ENCODE measurements around the gene MPP1.

MPP1 gene

DNA sequence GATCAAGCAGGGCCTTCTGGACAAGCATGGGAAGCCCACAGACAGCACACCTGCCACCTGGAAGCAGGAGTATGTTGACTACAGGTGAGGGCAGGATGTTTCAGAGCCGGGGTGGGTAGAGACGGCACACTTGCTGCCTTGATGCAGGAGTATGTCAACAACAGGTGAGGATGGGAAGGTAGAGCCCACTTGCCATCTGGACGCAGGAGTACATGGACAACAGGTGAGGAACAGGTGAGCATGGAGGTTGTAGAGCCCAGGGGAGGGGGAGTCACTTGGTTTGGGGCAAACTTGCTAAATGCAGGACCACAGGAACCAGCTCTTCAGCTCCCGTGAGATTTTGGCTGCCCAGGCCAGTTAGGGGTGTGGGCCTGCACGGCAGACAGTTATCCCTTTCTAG, 30.7 kb downstream of the MPP1 start:
- DNase-seq: no peak

DNA sequence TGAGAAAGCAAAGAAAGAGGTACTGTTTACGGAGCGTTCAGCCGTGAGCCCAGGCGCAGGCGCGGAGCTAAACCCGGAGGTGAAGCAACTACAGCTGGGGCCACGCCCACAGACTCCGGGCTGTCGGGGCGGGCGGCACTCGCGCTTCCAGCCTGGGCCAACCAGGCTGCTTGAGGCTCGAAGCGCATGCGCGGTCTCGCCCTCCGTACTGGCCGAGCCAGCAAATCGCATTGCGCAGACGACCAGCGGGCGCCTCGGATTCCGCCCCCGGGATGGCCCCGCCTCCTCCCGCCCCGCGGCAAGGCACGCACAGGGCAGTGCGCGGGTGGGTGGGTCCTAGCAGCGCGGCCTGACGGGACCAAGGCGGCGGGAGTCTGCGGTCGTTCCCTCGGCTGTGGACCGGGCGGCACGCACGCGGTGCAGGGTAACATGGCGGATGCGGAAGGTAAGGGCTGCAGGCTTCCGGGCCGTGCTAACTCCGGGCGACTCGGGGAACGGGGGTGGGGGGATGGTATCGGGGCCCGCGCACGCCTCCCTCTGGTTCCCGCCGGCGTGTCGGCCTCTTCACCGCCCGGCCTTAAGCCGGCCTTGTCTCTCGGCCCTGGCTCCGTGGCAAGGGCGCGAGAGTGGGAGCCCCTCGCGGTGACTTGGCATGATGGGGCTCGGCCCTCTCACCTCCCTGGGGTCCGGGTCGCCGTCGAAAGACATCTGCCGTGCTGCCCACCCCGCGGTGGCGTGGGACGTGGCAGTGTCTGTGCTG, 42.6 kb downstream of the MPP1 start, which contains the start of gene DKC1:
TSS of gene DKC1 (plus strand) at position 328 of the 760 bp plus-strand sequence. CDS start at position 430, 102 bp downstream.
- DNase-seq: peak; percentile 94

DNA sequence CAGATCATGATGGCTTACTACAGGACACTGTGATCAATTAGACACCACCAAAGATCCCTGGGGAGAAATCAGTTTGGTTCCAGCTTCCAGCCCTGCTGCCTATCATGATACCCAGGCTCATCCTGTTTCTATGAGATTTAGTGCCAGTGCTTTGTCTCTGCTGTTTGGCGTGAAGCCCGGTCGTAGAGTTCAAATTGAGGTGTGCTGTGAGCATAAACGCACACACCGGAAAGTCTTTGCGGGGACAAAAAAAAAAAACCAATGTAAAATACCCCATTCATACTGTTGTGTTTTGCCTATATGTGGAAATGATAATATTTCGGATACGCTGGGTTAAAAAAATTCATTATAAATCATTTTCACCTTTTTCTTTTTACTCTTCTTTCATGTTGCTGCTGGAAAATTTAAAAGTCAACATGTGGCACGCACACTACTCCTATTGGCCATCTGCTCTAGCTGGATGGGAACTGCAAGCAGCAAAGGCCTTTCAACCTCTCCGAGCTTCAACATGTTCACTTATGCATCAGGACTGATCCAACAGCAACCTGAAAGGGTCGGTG, 43.2 kb downstream of the MPP1 start:
- DNase-seq: no peak

DNA sequence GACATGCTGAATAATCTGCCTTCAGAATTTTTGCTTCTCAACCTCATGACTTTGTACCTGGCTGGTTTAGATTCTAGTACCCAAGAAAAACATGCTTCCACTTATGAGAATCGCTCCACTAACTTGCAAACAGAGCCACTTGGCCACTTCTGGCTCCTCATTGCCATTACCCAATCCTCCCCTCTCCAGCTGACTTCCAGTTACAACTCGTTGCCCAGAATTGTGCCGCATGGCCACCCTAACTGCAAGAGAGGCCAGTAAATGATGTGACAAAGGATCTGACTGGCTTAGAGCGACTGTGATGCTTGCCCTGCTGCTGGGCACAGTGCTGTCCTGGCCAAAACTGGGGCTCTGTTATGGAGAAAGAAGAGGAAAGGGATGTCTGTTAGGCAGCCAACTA, 46.6 kb downstream of the MPP1 start:
- DNase-seq: no peak

DNA sequence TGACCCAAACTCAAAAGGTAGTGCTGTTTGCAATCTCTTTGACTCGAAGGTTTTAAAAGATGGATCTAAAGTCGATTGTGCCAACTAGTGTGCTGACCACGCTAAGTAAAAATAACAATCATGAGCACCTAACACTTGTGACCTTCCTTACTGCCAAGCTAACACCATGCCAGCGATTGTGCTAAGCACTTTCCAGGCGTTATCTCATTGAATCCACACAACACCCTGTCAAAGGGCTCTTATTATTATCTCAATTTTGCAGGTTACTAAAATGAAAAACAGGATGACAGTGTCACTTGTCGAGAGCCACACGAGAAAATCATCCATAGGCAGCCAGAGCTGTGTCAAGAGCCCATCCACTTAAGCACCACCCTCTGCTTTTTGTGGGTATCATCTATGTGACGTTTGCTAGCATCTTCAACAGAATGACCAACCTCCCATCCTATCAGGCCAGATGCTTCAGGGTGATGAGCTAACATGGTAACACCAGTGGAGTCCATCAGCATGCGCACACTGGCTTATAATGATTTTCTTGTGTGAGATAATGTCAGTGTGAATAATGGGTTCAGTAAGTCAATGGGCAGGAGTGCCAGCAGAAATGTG, 53.5 kb downstream of the MPP1 start:
- DNase-seq: no peak

DNA sequence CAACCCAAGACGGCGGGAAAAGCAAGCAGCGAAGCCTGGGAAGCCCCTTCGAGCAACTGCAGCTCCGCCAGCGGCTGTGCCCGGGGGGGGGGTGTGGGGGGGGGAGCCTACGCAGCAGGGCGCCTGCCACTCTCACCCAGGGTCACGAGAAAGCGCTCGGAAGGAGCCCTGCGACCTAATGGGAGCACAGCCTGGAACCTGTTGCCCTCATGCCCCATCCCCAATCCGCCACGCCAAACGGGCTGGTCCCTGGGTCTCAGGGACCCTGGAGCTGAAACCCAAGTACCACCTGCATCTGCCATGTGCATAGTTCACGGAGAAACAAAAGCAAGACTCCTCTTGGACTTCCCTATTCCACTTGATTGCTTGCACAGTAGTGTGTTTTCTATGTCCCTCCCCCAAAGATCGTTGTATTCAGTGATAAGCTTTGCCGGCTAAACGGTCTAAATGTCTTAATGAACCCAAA, 54.0 kb downstream of the MPP1 start:
- no peak for DNase-seq

DNA sequence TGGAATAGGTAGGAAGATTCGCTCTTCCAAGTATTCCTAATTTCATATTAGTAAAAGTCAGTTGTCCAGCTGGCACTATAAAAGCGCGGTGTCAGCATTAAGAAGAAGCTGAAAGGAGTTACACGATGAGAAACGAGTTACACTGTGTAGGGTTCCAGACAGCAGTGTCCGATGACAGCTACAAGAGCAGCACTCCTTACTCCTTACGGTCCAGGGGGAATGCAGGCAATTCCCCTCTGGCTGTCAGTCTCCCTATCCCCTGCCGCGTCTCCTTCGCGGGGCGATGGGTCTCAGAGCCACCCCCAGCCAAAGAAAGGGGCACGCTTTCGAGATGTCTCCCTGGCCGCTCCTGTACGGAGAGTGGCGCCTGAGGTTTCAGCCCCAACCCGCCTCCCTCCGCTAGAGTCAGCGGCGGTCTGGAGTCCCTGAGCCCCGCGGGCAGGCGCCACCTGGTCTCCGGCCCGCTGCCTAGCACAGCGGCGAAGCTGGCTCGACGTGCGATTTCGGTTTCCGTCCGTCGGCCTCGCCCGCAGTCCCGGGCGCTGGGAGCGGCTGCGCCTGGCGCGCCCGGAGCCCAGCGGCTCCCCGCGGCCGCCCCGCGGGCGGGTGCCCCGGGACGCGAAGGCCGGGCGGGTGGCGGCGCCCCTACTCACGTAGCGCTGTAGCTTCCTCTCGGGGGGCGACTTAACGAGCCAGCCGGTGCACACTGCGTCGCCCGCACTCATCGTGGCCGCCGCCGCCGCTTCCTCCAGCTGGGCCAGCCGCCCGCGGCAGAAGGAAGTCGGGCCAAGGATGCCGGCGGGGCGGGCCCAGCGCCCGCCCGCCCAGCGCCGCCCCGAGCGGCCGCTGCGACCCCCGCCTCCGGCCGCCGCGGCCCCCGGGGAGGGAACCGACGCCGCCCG, 54.7 kb downstream of the MPP1 start, which contains the start of gene GAB3:
TSS of gene GAB3 (minus strand) at position 777 of the 902 bp plus-strand sequence. CDS start at position 725, 52 bp downstream.
- peak; percentile 64 for DNase-seq

DNA sequence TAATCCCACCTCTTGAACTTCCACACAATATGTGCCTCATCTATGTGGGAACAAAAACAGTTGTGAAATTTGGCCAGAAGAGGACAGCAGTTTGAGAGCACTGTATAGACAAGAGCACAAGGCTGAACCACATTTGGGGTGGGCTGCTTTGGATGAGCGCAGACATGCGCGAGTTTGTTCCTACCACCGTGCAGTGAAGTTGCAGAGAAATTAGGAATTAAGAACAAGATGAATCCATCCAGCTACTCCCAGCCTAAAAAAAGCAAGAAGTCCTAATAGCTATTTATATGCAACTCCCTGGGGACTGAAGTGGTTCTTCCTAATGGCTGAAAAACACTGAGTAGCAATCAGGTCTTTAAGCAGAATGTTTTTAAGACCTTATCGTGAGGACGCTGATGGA, 55.4 kb downstream of the MPP1 start:
- no peak for DNase-seq

DNA sequence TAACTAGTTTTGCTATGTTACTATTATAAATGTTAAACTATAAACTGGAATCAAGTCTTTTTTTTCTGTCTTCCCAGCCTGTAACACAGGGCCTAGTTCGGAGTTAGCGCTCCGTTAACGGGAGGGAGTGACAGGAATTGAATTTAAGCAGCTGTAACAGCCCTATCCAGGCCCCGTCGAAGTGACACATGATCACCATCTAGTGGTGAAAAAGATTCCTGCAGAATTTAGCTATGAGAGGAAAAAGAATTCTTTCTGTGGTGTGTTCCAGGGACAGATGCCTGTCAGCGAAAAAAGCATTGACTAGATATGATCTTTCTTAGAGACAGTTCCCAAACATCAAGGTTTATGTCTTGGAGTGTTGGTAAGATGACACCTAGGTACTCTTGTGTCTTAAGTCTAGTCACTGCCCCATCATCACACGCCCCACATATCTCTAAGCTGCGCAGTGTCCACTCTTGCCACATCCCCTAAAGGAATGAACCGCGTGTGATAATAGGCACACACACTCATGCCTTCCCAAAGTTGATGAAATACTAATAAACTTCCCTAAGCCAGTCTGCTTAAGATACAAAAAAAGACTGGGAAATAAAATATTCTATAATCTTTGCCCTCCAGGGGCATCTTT, 56.5 kb downstream of the MPP1 start:
- no peak for DNase-seq

DNA sequence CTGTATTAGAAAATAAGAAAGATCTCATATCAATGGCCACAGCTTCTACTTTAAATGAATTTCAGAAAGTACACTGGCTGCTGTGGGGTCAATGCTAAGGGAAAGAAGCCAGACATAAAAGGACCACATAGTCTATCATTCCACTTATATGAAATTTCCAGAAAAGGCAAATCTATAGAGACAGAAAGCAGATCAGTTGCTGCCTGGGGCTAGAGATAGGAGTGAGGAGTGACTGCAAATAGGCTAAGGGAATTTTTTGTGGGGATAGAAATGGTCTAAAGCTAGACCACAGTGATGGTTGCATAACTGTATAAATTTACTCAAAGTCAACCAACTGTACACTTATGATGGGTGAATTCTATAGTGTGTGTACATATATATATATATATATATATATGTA, 62.7 kb downstream of the MPP1 start:
- no peak for DNase-seq

DNA sequence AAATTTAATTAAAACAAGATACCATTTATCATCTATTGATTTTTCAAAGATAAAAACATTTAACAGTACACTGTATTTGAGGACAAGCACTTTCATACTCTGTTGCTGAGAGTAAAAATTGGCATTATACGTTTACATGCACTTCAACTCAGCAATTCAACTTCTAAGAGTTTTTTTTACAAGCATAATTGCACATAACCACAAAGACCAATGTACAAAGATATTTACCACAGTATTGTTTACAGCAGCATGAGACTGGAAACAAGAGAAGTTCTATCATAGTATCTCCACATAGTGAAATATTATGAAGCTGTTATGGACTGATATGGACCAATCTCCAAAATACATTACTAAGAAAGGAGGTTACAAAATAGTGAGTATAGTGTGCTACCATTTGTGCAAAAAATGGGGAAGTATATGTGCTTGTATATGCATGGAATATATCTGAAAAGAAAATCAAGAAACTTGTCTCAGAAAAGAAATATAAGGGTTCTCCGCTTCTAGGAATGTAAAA, 65.3 kb downstream of the MPP1 start:
- no peak for DNase-seq

DNA sequence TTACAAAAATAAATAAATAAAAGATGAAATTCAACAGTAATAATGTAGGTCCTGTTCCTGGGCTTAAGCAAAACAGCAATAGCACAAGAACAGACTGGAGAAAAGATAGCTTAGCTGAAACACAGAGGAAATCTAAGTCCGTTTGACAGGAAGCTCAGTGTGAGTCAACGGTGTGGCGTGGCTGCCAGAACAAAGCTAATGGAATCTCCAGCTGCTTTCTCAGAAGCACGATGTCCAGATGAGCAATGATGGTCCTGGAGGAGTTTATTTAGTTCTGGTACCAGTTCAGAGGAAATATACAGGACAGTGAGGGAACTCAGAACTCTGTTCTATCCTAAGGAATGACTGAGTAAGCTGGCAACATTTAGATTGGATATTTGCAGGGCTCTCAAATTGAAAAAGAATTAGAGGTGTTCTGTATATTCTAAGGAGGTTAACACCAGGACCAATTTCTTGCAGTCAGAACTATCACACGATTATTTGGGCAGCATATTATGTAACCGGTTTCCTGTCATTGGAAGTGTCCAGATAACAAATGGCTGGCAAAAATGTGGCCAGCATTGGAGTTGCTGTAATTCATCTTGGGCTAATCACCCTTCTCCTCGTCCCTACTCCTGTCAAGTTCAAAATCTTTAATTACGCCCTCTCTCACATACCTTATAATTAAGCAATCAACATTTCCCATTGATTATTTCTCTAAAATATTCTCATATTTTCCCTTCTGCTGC, 67.1 kb downstream of the MPP1 start:
- DNase-seq: no peak

DNA sequence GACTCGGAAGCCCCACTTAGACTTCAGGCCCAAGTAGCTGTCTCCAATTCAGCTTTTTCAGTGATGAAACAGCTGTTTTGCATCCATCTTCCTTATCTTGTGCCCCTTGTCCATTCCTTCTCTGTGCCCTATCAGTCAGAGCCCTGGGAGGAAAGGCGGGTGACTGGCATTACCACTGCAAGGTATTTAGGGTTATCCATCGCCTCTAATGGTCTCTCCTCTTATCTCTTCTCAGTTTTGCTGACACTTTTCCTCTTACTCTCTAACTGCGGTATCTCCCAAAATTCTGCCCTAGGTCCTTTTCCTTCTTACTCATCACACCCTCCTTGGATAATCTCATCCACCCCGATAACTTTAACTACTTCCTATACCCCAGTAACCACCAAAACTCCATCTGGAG, 68.1 kb downstream of the MPP1 start:
- no peak for DNase-seq

DNA sequence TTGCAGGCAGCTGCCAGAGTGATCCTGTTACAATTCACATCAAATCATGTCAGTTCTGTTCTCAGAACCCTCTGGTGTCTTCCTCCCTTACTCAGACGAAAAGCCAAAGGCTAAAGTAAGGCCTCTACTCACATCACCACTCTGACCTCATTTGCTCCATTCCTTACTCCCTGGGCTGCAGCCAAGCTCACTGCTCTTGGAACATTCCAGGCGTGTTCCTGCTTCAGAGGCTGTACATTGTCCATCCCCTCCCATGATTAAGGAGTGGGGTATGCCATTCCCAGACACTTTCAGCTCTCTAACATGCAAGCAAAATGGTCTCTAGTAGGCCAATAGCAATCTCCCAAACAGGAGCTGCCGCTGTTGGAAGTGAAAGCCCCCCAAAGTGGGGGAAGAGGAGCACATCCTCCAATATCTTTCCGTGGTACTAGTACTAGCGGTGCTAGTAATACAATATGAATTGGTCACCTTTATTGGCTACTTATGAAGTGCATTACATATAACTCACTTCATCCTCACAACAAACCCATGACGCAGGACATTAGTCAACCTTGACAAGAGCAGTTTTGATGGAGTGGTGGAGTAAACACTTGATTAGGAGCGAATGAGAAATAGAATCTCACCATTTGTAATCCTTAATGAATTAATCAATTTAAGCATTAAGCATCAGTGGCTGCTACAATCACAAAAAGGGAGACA, 69.4 kb downstream of the MPP1 start:
- no peak for DNase-seq

DNA sequence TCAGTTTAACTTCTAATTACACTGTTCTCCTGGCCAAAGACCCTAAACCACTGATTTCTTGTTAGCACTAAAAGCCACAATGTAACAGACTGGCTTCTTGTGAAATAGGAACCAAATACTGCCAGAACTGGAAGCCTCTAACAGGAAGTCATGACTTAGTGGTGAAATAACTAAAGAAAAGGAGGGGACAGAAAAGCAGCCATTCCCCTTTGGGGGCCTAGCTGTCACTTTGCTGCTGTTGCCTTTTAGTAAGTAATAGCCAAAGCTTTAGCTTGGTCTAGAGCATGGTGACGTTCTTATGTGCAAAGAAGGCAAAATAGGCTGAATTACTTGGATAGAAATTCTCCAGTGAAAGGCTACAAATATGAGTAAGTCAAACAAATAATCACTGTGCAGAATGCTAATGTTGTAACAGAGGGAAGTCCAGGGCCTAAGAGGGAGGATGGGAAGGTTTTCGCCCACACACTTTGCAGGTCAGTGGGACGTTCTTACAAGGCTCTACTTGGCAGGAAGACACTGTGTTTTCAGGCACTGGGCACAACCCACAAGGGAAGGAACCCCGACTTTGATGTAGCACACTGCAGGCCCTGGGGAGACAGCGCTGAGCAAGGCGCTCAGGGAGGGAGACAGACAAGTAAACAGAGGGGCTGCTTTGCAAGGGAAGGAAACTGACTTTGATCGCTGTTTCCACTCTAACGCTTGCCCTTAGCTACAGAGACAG, 71.1 kb downstream of the MPP1 start:
- no peak for DNase-seq

DNA sequence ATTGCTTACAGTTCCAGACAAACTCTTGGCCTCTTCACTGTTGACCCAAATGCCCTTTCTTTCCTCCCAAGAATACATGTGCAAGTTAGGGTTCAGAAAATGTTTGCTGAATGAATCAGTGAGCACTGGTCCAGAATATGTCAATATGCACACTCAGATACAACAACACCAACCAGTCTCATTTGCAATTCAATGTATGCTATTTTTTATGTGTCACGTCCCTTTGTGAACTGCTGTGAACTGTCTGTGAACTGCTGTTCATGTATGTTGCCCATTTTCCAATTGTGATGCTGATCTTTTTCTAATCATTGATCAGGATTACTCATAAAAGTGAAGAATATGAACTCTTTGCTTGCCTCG, 72.2 kb downstream of the MPP1 start:
- no peak for DNase-seq

DNA sequence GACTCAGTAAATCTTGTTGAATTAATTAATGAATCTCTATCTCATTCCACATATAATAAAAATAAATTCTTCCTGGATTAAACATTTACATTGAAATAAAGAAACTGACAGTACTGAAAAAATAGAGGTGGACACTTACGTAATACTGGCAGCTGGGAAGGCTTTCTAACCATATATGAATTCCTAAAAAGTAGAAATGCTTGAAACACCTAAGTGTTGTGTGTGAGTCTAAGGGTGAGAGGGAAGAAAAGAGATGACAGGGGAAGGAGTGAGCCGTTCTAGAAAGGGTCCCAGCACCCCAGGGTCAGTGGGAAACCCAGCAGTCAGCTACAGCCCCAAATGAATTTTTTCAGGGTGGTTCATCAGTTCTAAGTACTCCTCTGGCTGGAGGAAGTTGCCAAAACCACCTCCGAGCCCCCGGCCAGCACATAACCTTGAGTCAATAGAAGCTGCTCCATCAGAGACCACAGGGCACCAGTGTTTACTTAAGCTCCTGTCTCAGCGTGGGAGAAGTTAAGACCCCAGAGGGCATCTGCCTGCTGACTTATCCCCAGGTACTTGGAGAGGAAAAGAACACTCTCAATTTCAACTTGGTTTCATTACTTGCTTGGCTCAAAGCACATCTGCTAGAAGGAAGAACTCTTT, 72.7 kb downstream of the MPP1 start:
- no peak for DNase-seq

DNA sequence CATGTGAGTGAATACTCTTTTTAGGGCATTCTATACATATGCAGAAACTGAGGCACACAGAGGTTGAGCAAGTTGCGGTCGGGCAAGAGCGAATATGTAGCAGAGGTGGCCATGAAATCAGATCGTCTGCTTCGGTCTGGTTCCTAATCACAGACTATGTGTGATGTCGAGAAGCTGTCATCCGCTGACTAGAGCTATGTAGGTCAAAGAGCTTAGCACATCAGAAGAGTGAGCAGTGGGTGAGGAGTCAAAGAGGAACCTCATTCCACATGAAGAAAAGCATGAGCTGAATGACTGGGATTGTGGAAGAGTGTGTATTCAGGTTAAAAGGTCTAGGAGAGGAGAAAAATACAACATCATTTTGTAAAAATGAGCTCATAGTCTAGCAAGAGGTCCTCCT, 73.4 kb downstream of the MPP1 start:
- DNase-seq: no peak

DNA sequence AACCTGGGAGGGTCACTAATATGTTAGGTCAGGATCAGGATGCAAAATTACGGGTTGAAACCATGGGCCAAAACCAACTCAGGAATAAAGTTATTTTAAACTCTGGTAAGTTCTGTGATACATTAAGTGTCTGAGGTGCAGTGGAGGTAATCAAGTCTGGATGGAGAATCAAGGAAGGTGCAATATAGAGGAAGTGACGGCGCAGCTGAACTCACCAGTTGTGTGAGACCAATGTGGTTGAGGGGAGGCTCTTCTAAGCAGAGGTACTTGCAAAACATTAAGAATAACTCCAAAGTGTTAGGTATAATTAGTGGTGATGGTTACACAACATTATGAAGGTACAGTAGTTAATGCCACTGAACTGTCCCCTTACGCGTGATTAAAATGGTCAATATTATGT, 74.1 kb downstream of the MPP1 start:
- no peak for DNase-seq

Data from activated CD8-positive, alpha-beta memory T cell treated with anti-CD3 and anti-CD28 coated beads, Interleukin-2, amount 50 U/mL, for 48 hours (primary cell).